HepG2 (cell line): ENCODE results near the gene PKMYT1. TPM values are rescaled to one million over a fixed set of nuclear protein-coding genes. Genes with fewer than 3 reads are reported as not detected.

Experiments used
- DPF2 ChIP-seq: sonication (generic); formaldehyde crosslinking; IDR thresholded peaks from 2 replicates; pipeline ENCODE4 v1.4.0; 2020; ENCODE audit warnings: mild to moderate bottlenecking, low read depth, missing genetic modification reagents, borderline replicate concordance
- FLYWCH1 ChIP-seq: sonication (generic); formaldehyde crosslinking; IDR thresholded peaks from 2 replicates; pipeline ENCODE4 v1.8.1; 2023; ENCODE audit warnings: mild to moderate bottlenecking, missing genetic modification reagents
- HDAC1 ChIP-seq: sonication (generic); formaldehyde crosslinking; IDR thresholded peaks from 2 replicates; pipeline ENCODE4 v1.5.1; 2020; ENCODE audit warnings: mild to moderate bottlenecking, missing genetic modification reagents
- HDAC2 ChIP-seq: sonication (generic); formaldehyde crosslinking; IDR thresholded peaks from 2 replicates; pipeline ENCODE4 v1.4.0; 2020; ENCODE audit warnings: missing genetic modification reagents
- HNF1B ChIP-seq: sonication (generic); formaldehyde crosslinking; IDR thresholded peaks from 2 replicates; pipeline ENCODE4 v1.5.1; 2020; ENCODE audit warnings: mild to moderate bottlenecking, moderate library complexity, missing genetic modification reagents
- KDM2A ChIP-seq: sonication (generic); formaldehyde crosslinking; IDR thresholded peaks from 2 replicates; pipeline ENCODE4 v1.4.0; 2020; ENCODE audit warnings: low read depth, missing genetic modification reagents, borderline replicate concordance
- MEIS2 ChIP-seq: sonication (generic); formaldehyde crosslinking; IDR thresholded peaks from 2 replicates; pipeline ENCODE4 v1.9.0; 2021; ENCODE audit warnings: mild to moderate bottlenecking, missing genetic modification reagents
- NR2F6 ChIP-seq, 2 experiments: IDR thresholded peaks; 2 replicates each; pipeline ENCODE4 v1.6.1; 2016; ENCODE audit warnings: antibody characterized with exemption in 1 of 2, mild to moderate bottlenecking in 1 of 2
- PATZ1 ChIP-seq: sonication (generic); formaldehyde crosslinking; IDR thresholded peaks from 2 replicates; pipeline ENCODE4 v1.4.0; 2020; ENCODE audit warnings: missing genetic modification reagents
- RBFOX2 ChIP-seq: fragments of 200-400 bp; formaldehyde crosslinking; IDR thresholded peaks from 2 replicates; pipeline ENCODE4 v1.6.1; 2017; ENCODE audit warnings: low read depth, mild to moderate bottlenecking, low read length
- TBX2 ChIP-seq: sonication (generic); formaldehyde crosslinking; IDR thresholded peaks from 2 replicates; pipeline ENCODE4 v1.5.0; 2020; ENCODE audit warnings: missing genetic modification reagents, mild to moderate bottlenecking, borderline replicate concordance
- TEAD3 ChIP-seq: optimal IDR thresholded peaks from 2 replicates; pipeline ENCODE3; 2016; ENCODE audit warnings: borderline replicate concordance
- TRIM24 ChIP-seq: sonication (generic); formaldehyde crosslinking; IDR thresholded peaks from 2 replicates; pipeline ENCODE4 v1.8.0; 2022; ENCODE audit warnings: mild to moderate bottlenecking, missing genetic modification reagents
- ZBTB39 ChIP-seq: sonication (generic); formaldehyde crosslinking; IDR thresholded peaks from 2 replicates; pipeline ENCODE4 v1.5.0; 2020; ENCODE audit warnings: missing genetic modification reagents
- ZMYM2 ChIP-seq: sonication (generic); formaldehyde crosslinking; IDR thresholded peaks from 2 replicates; pipeline ENCODE4 v1.8.0; 2022; ENCODE audit warnings: mild to moderate bottlenecking, missing genetic modification reagents
- ZNF264 ChIP-seq: sonication (generic); formaldehyde crosslinking; IDR thresholded peaks from 2 replicates; pipeline ENCODE4 v1.4.0; 2020; ENCODE audit warnings: missing genetic modification reagents
- ZNF296 ChIP-seq: sonication (generic); formaldehyde crosslinking; conservative IDR thresholded peaks from 2 replicates; pipeline ENCODE4 v1.5.0; 2020; ENCODE audit warnings: mild to moderate bottlenecking, missing genetic modification reagents
- polyA plus RNA-seq, 8 experiments: library from polyadenylated mRNA; depleted of rRNA in 3 of 8; stranded (reverse) in 7 of 8; unstranded in 1 of 8; fragments of >200 nt; fragmentation: Illumina TruSeq in 4 of 8; extraction: Trizol in 4 of 8; gene quantifications; 2 replicates each; pipeline versions ENCODE4 v1.2.1 to v1.2.3, GENCODE V29; 2011 to 2016; ENCODE audit warnings: low read depth in 4 of 8, missing spikeins in 1 of 8, mixed read lengths in 1 of 8; ENCODE audit not compliant: insufficient read depth in 1 of 8
- total RNA-seq, 5 experiments: library from RNA; depleted of rRNA; stranded (reverse); fragments of >200 nt; fragmentation: Illumina TruSeq; extraction: Trizol; gene quantifications; 2 replicates each; pipeline ENCODE4 v1.2.3, GENCODE V29; 2016; ENCODE audit warnings: low read depth in 1 of 5
- TF ChIP-seq, protein P1 (sequence below): sonication (generic); formaldehyde crosslinking; IDR thresholded peaks from 2 replicates; pipeline ENCODE4 v1.4.0; 2020; ENCODE audit warnings: missing genetic modification reagents
- TF ChIP-seq, protein P2 (sequence below): IDR thresholded peaks from 2 replicates; pipeline ENCODE4 v1.6.1; 2012; ENCODE audit warnings: inconsistent platforms
- TF ChIP-seq, protein P3 (sequence below): IDR thresholded peaks from 2 replicates; pipeline ENCODE4 v1.6.1; 2016; ENCODE audit warnings: missing compliant biosample characterization, missing genetic modification reagents, borderline replicate concordance

Gene PKMYT1
- total and polyA plus RNA-seq, 2 of the 13 experiments (the other 11 are each of a cell fraction or from before 2014, with no cell fraction given) = 7.0 to 27.8 TPM

GRCh38 chr16:3027983-3028715, 47.9 kb upstream of the PKMYT1 start (continued):
- TF ChIP-seq, protein P1, sequence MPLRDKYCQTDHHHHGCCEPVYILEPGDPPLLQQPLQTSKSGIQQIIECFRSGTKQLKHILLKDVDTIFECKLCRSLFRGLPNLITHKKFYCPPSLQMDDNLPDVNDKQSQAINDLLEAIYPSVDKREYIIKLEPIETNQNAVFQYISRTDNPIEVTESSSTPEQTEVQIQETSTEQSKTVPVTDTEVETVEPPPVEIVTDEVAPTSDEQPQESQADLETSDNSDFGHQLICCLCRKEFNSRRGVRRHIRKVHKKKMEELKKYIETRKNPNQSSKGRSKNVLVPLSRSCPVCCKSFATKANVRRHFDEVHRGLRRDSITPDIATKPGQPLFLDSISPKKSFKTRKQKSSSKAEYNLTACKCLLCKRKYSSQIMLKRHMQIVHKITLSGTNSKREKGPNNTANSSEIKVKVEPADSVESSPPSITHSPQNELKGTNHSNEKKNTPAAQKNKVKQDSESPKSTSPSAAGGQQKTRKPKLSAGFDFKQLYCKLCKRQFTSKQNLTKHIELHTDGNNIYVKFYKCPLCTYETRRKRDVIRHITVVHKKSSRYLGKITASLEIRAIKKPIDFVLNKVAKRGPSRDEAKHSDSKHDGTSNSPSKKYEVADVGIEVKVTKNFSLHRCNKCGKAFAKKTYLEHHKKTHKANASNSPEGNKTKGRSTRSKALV (CRISPR knock-in tag) = no peak; the same call in 1 of the 2 replicates
- TF ChIP-seq ZMYM2 (CRISPR knock-in tag) = no peak
- TF ChIP-seq KDM2A (CRISPR knock-in tag) = peak; percentile 96
- no peak for TF ChIP-seq HDAC1 (CRISPR knock-in tag)
- TF ChIP-seq, protein P2, sequence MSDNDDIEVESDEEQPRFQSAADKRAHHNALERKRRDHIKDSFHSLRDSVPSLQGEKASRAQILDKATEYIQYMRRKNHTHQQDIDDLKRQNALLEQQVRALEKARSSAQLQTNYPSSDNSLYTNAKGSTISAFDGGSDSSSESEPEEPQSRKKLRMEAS = peak; percentile 51; the same call in 1 of the 2 replicates
- TF ChIP-seq HNF1B (CRISPR knock-in tag) = peak; percentile 37; the same call in 1 of the 2 replicates
- TF ChIP-seq ZBTB39 (CRISPR knock-in tag) = no peak
- 0 out of 2 replicates have a peak, but pooled peaks have one; percentile 31 for TF ChIP-seq HDAC2 (CRISPR knock-in tag)
- TF ChIP-seq, protein P3, sequence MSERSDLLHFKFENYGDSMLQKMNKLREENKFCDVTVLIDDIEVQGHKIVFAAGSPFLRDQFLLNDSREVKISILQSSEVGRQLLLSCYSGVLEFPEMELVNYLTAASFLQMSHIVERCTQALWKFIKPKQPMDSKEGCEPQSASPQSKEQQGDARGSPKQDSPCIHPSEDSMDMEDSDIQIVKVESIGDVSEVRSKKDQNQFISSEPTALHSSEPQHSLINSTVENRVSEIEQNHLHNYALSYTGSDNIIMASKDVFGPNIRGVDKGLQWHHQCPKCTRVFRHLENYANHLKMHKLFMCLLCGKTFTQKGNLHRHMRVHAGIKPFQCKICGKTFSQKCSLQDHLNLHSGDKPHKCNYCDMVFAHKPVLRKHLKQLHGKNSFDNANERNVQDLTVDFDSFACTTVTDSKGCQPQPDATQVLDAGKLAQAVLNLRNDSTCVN (CRISPR knock-in tag) = 0 out of 2 replicates have a peak, but pooled peaks have one; percentile 23
- TF ChIP-seq FLYWCH1 (CRISPR knock-in tag) = no peak
- TF ChIP-seq ZNF264 (CRISPR knock-in tag) = peak; percentile 38; the same call in 1 of the 2 replicates
- TF ChIP-seq TBX2 = peak; percentile 51; the same call in 1 of the 2 replicates
- TF ChIP-seq NR2F6 (IDR thresholded peaks at IDR 0.05) = no peak
- peak; percentile 56 for TF ChIP-seq NR2F6 (CRISPR knock-in tag; IDR thresholded peaks at IDR 0.05)
- TF ChIP-seq RBFOX2 = peak; percentile 71; the same call in 1 of the 2 replicates
- TF ChIP-seq PATZ1 (CRISPR knock-in tag) = peak; percentile 47; the same call in 1 of the 2 replicates
- no peak for TF ChIP-seq TRIM24 (CRISPR knock-in tag)
- peak; percentile 74 for TF ChIP-seq TEAD3 (CRISPR knock-in tag)
- no peak for TF ChIP-seq ZNF296 (CRISPR knock-in tag)
- TF ChIP-seq DPF2 = no peak
- TF ChIP-seq MEIS2 (CRISPR knock-in tag) = 0 out of 2 replicates have a peak, but pooled peaks have one; percentile 49
